ENCODE results near the gene RRM2. TPM values are rescaled to one million over a fixed set of nuclear protein-coding genes. Genes with fewer than 3 reads are reported as not detected.
A peak's percentile ranks its signal among the peaks of the same experiment; 100 is the strongest.

RRM2 gene
- total RNA-seq, 1 experiment from 2014 or later: 129 TPM

DNA sequence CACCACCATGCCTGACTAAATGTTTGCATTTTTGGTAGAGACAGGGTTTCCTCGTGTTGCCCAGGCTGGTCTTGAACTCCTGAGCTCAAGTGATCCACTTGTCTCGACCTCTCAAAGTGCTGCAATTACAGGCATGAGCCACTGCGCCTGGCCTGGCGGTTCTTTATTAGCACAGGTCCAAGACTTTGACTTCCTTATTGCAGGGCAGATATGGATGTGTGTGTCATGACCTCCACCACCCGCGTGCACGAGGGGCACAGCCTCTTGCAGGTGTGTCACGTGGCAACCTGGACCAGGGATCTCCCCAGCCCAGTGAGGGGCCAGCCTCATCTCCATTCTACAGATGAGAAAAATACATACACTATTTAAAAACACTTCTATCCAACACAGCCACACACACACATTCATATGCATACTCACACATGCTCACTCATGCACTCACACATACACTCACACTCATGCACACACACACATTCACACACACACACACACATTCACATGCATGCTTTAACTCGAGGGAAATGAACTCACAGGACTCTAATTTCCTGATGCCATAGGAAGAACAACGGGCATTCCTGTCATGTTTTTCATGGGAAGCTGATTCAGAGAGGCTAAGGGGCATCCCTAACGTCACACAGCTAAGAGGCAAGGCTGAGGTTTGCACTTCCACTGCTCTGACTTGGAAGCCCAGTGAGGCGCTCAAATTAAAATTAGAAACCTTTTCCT, 38.8 kb downstream of the RRM2 start:
- CTCF ChIA-PET: interaction anchor here (0.5 to 2.9 kb wide), 7 partner anchors 8 to 1618 kb away, joined by 3 to 14 read pairs (median 6); no protein-coding TSS in a partner anchor
- Mint-ChIP-seq H3K9me3 (no peaks in the 10 kb centered on the region), H3K27ac (peak overlapping the region; percentile 69; the same call in 1 of the 2 replicates), H3K27me3 (ENCODE audit: low read depth) (no peaks in the 10 kb centered on the region), H3K4me1 (0 out of 2 replicates have a peak, but pooled peaks cover 3% of the 10 kb centered on the region), H3K36me3 (no peaks in the 10 kb centered on the region), H3K4me3 (no peak overlapping the region)
- ATAC-seq (no peak), DNase-seq (ENCODE audit: low spot score) (no peak)
- TF ChIP-seq SOX15 (CRISPR knock-in tag; IDR thresholded peaks at IDR 0.05): no peak
- TF ChIP-seq, protein P1, sequence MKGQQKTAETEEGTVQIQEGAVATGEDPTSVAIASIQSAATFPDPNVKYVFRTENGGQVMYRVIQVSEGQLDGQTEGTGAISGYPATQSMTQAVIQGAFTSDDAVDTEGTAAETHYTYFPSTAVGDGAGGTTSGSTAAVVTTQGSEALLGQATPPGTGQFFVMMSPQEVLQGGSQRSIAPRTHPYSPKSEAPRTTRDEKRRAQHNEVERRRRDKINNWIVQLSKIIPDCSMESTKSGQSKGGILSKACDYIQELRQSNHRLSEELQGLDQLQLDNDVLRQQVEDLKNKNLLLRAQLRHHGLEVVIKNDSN (CRISPR knock-in tag; IDR thresholded peaks at IDR 0.05): no peak
- TF ChIP-seq SMAD4 (CRISPR knock-in tag; IDR thresholded peaks at IDR 0.05): no peak
- no peak for TF ChIP-seq ZNF423 (CRISPR knock-in tag; IDR thresholded peaks at IDR 0.05)
- TF ChIP-seq SP1 (CRISPR knock-in tag; conservative IDR thresholded peaks at IDR 0.05): no peak
- TF ChIP-seq, protein P2, sequence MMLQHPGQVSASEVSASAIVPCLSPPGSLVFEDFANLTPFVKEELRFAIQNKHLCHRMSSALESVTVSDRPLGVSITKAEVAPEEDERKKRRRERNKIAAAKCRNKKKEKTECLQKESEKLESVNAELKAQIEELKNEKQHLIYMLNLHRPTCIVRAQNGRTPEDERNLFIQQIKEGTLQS (CRISPR knock-in tag; conservative IDR thresholded peaks at IDR 0.05): no peak
- TF ChIP-seq, protein P3, sequence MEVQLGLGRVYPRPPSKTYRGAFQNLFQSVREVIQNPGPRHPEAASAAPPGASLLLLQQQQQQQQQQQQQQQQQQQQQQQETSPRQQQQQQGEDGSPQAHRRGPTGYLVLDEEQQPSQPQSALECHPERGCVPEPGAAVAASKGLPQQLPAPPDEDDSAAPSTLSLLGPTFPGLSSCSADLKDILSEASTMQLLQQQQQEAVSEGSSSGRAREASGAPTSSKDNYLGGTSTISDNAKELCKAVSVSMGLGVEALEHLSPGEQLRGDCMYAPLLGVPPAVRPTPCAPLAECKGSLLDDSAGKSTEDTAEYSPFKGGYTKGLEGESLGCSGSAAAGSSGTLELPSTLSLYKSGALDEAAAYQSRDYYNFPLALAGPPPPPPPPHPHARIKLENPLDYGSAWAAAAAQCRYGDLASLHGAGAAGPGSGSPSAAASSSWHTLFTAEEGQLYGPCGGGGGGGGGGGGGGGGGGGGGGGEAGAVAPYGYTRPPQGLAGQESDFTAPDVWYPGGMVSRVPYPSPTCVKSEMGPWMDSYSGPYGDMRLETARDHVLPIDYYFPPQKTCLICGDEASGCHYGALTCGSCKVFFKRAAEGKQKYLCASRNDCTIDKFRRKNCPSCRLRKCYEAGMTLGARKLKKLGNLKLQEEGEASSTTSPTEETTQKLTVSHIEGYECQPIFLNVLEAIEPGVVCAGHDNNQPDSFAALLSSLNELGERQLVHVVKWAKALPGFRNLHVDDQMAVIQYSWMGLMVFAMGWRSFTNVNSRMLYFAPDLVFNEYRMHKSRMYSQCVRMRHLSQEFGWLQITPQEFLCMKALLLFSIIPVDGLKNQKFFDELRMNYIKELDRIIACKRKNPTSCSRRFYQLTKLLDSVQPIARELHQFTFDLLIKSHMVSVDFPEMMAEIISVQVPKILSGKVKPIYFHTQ (CRISPR knock-in tag; IDR thresholded peaks at IDR 0.05): no peak
- TF ChIP-seq, protein P4, sequence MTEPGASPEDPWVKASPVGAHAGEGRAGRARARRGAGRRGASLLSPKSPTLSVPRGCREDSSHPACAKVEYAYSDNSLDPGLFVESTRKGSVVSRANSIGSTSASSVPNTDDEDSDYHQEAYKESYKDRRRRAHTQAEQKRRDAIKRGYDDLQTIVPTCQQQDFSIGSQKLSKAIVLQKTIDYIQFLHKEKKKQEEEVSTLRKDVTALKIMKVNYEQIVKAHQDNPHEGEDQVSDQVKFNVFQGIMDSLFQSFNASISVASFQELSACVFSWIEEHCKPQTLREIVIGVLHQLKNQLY (CRISPR knock-in tag; IDR thresholded peaks at IDR 0.05): no peak
- TF ChIP-seq TEAD4 (CRISPR knock-in tag; IDR thresholded peaks at IDR 0.05): no peak
- POLR2A ChIA-PET: no interaction called here

DNA sequence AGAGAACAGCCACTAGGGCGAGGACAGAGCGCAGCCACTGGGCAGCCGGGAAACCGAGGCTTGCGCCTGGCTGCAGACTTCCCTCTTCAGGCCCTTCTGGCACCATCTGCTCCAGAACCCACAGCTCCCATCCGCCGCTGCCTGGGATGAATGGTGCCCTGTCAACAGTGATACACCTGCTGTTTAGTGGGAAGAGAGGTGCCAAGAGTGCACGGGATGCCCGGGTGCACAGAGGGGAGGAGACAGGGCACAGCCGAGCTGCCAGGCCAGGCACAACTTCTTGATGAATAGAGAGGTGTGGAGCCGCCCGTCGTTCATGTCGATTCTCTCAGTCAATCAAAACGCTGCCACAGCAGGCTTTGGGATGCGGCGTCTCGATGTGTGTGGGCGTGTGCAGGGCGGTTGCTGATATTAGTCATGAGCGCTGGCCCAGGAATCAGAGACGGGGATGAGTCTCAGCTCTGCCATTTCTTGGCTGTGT, 39.5 kb downstream of the RRM2 start:
- Mint-ChIP-seq H3K36me3 (no peaks in the 10 kb centered on the region), H3K4me1 (0 out of 2 replicates have a peak, but pooled peaks cover 3% of the 10 kb centered on the region), H3K27ac (no peak overlapping the region), H3K27me3 (ENCODE audit: low read depth) (no peaks in the 10 kb centered on the region), H3K9me3 (no peaks in the 10 kb centered on the region), H3K4me3 (no peak overlapping the region)
- ChIA-PET CTCF (interaction anchor here (1.7 to 2.9 kb wide), 6 partner anchors 11 to 273 kb away, joined by 7 to 23 read pairs (median 12); no protein-coding TSS in a partner anchor), POLR2A (no interaction called here)
- no peak for ATAC-seq
- DNase-seq (ENCODE audit: low spot score): no peak
- TF ChIP-seq, protein P5, sequence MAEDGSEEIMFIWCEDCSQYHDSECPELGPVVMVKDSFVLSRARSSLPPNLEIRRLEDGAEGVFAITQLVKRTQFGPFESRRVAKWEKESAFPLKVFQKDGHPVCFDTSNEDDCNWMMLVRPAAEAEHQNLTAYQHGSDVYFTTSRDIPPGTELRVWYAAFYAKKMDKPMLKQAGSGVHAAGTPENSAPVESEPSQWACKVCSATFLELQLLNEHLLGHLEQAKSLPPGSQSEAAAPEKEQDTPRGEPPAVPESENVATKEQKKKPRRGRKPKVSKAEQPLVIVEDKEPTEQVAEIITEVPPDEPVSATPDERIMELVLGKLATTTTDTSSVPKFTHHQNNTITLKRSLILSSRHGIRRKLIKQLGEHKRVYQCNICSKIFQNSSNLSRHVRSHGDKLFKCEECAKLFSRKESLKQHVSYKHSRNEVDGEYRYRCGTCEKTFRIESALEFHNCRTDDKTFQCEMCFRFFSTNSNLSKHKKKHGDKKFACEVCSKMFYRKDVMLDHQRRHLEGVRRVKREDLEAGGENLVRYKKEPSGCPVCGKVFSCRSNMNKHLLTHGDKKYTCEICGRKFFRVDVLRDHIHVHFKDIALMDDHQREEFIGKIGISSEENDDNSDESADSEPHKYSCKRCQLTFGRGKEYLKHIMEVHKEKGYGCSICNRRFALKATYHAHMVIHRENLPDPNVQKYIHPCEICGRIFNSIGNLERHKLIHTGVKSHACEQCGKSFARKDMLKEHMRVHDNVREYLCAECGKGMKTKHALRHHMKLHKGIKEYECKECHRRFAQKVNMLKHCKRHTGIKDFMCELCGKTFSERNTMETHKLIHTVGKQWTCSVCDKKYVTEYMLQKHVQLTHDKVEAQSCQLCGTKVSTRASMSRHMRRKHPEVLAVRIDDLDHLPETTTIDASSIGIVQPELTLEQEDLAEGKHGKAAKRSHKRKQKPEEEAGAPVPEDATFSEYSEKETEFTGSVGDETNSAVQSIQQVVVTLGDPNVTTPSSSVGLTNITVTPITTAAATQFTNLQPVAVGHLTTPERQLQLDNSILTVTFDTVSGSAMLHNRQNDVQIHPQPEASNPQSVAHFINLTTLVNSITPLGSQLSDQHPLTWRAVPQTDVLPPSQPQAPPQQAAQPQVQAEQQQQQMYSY (CRISPR knock-in tag; IDR thresholded peaks at IDR 0.05): no peak
- TF ChIP-seq, protein P6, sequence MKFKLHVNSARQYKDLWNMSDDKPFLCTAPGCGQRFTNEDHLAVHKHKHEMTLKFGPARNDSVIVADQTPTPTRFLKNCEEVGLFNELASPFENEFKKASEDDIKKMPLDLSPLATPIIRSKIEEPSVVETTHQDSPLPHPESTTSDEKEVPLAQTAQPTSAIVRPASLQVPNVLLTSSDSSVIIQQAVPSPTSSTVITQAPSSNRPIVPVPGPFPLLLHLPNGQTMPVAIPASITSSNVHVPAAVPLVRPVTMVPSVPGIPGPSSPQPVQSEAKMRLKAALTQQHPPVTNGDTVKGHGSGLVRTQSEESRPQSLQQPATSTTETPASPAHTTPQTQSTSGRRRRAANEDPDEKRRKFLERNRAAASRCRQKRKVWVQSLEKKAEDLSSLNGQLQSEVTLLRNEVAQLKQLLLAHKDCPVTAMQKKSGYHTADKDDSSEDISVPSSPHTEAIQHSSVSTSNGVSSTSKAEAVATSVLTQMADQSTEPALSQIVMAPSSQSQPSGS (CRISPR knock-in tag; IDR thresholded peaks at IDR 0.05; ENCODE audit: borderline replicate concordance, low read depth): no peak
- TF ChIP-seq, protein P3 (CRISPR knock-in tag; IDR thresholded peaks at IDR 0.05): no peak
- TF ChIP-seq, protein P7, sequence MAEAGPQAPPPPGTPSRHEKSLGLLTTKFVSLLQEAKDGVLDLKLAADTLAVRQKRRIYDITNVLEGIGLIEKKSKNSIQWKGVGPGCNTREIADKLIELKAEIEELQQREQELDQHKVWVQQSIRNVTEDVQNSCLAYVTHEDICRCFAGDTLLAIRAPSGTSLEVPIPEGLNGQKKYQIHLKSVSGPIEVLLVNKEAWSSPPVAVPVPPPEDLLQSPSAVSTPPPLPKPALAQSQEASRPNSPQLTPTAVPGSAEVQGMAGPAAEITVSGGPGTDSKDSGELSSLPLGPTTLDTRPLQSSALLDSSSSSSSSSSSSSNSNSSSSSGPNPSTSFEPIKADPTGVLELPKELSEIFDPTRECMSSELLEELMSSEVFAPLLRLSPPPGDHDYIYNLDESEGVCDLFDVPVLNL (CRISPR knock-in tag; IDR thresholded peaks at IDR 0.05; ENCODE audit: borderline replicate concordance, low read depth): no peak
- no peak for TF ChIP-seq PRRX2 (CRISPR knock-in tag; IDR thresholded peaks at IDR 0.05)
- no peak for TF ChIP-seq ZNF423 (CRISPR knock-in tag; IDR thresholded peaks at IDR 0.05)
- no peak for TF ChIP-seq ZNF396 (CRISPR knock-in tag; IDR thresholded peaks at IDR 0.05; ENCODE audit: borderline replicate concordance)
- no peak for TF ChIP-seq OVOL2 (CRISPR knock-in tag; IDR thresholded peaks at IDR 0.05; ENCODE audit: borderline replicate concordance)
- TF ChIP-seq, protein P8, sequence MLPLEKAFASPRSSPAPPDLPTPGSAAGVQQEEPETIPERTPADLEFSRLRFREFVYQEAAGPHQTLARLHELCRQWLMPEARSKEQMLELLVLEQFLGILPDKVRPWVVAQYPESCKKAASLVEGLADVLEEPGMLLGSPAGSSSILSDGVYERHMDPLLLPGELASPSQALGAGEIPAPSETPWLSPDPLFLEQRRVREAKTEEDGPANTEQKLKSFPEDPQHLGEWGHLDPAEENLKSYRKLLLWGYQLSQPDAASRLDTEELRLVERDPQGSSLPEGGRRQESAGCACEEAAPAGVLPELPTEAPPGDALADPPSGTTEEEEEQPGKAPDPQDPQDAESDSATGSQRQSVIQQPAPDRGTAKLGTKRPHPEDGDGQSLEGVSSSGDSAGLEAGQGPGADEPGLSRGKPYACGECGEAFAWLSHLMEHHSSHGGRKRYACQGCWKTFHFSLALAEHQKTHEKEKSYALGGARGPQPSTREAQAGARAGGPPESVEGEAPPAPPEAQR (CRISPR knock-in tag; IDR thresholded peaks at IDR 0.05): no peak
- TF ChIP-seq HMGA2 (CRISPR knock-in tag; IDR thresholded peaks at IDR 0.05): no peak

Measured in WTC11 (cell line).